Activated gamma-delta T cell (primary cell): ENCODE data around the gene SAC3D1.
A peak's percentile ranks its signal among the peaks of the same experiment; 100 is the strongest.

Experiments
- DNase-seq: peaks from one replicate; lab custom pipeline; 2025; lab: John Stamatoyannopoulos, UW

SAC3D1 gene

GRCh38 chr11:65059959-65060824, 19.2 kb downstream of the SAC3D1 start:
- DNase-seq, result no peak

- DNase-seq, result no peak
Observed at GRCh38 chr11:65060913-65061408, 20.0 kb downstream of the SAC3D1 start.

GRCh38 chr11:65063532-65063931, 22.5 kb downstream of the SAC3D1 start:
- no peak for DNase-seq

- no peak for DNase-seq
Observed at GRCh38 chr11:65064847-65065240, 23.8 kb downstream of the SAC3D1 start.

- DNase-seq, result no peak
Observed at GRCh38 chr11:65065851-65066250, 24.8 kb downstream of the SAC3D1 start.

GRCh38 chr11:65066315-65066714, 25.3 kb downstream of the SAC3D1 start:
- DNase-seq, result no peak

GRCh38 chr11:65066805-65067291, 25.8 kb downstream of the SAC3D1 start:
- no peak for DNase-seq

- DNase-seq, result no peak
Observed at GRCh38 chr11:65067446-65067845, 26.4 kb downstream of the SAC3D1 start.

GRCh38 chr11:65069217-65069616, 28.2 kb downstream of the SAC3D1 start:
- DNase-seq, result no peak

- DNase-seq, result no peak
Observed at GRCh38 chr11:65071907-65072630, 31.1 kb downstream of the SAC3D1 start.

GRCh38 chr11:65072631-65072966, 31.6 kb downstream of the SAC3D1 start:
- no peak for DNase-seq

GRCh38 chr11:65077451-65077850, 36.4 kb downstream of the SAC3D1 start:
- no peak for DNase-seq

GRCh38 chr11:65078151-65078550, 37.1 kb downstream of the SAC3D1 start:
- DNase-seq, result no peak

- no peak for DNase-seq
Observed at GRCh38 chr11:65078786-65079342, 37.9 kb downstream of the SAC3D1 start.

- DNase-seq, result no peak
Observed at GRCh38 chr11:65083134-65083833, 42.3 kb downstream of the SAC3D1 start.

GRCh38 chr11:65083834-65084597, 43.0 kb downstream of the SAC3D1 start, which contains the start of the genes CDCA5 and ZFPL1:
TSS of gene CDCA5 (minus strand) at chr11:65084040. CDS start at chr11:65083978, 62 bp downstream.
TSS of gene ZFPL1 (plus strand) at chr11:65084222. CDS start at chr11:65084699, 477 bp downstream.
- peak; percentile 86 for DNase-seq

GRCh38 chr11:65084598-65085375, 43.8 kb downstream of the SAC3D1 start:
- no peak for DNase-seq

GRCh38 chr11:65085446-65085845, 44.4 kb downstream of the SAC3D1 start:
- no peak for DNase-seq

- DNase-seq, result no peak
Observed at GRCh38 chr11:65086809-65087208, 45.8 kb downstream of the SAC3D1 start.

GRCh38 chr11:65087216-65087615, 46.2 kb downstream of the SAC3D1 start:
- no peak for DNase-seq
